Ureter (tissue), 1 donor: ENCODE results near the gene POU6F1. TPM values are rescaled to one million over a fixed set of nuclear protein-coding genes. Genes with fewer than 3 reads are reported as not detected.

Source experiments
- DNase-seq: peaks from one replicate; pipeline ENCODE4 v3.0.0-alpha.2; 2020; ENCODE audit warnings: low spot score
- total RNA-seq: library from RNA; stranded (reverse); gene quantifications from one replicate; pipeline ENCODE4 v1.2.4, GENCODE V29; 2023
- donor health status: DM: yes; HTN: yes; CAD: no.

The POU6F1 gene
- total RNA-seq, 1 donor from 2014 or later = 19.8 TPM

- no peak for DNase-seq
Measured at GRCh38 chr12:51171884-51172514, 45.9 kb downstream of the POU6F1 start.

- DNase-seq = no peak
Measured at GRCh38 chr12:51163795-51164194, 54.1 kb downstream of the POU6F1 start.

GRCh38 chr12:51162217-51162616 is 55.6 kb downstream of the POU6F1 start:
- no peak for DNase-seq

GRCh38 chr12:51160814-51161459 is 56.9 kb downstream of the POU6F1 start:
- no peak for DNase-seq

- no peak for DNase-seq
Measured at GRCh38 chr12:51156245-51156765, 61.6 kb downstream of the POU6F1 start.

- DNase-seq = no peak
Measured at GRCh38 chr12:51152953-51153352, 64.9 kb downstream of the POU6F1 start.

GRCh38 chr12:51150777-51151176 is 67.1 kb downstream of the POU6F1 start:
- no peak for DNase-seq

GRCh38 chr12:51147309-51147708 is 70.6 kb downstream of the POU6F1 start:
- no peak for DNase-seq

- no peak for DNase-seq
Measured at GRCh38 chr12:51139292-51139844, 78.5 kb downstream of the POU6F1 start.

Other genes starting within 250 kb of the POU6F1 start
- 78.4 TPM for gene SLC11A2, start 191.7 kb downstream of the POU6F1 start, total RNA-seq
- gene LETMD1, start 169.7 kb downstream of the POU6F1 start, total RNA-seq = 97.8 TPM
- gene CSRNP2, start 134.5 kb downstream of the POU6F1 start, total RNA-seq = 26.2 TPM
- 45.5 TPM for gene TFCP2, start 44.9 kb downstream of the POU6F1 start, total RNA-seq
- 221 TPM for gene DAZAP2, start 20.8 kb upstream of the POU6F1 start, total RNA-seq
- gene SMAGP, start 52.4 kb upstream of the POU6F1 start, total RNA-seq = 52.7 TPM
- gene BIN2, start 106.1 kb upstream of the POU6F1 start, total RNA-seq = 5.0 TPM
- not detected for gene CELA1, start 128.6 kb upstream of the POU6F1 start, total RNA-seq
- gene GALNT6, start 173.3 kb upstream of the POU6F1 start, total RNA-seq = 9.9 TPM
- gene SLC4A8, start 206.8 kb upstream of the POU6F1 start, total RNA-seq = 3.0 TPM